Lower leg skin (tissue), 3 donors: Measurements from ENCODE around the gene DNAH10.

ENCODE experiments used
- CTCF ChIP-seq, 3 donors: fragments of 450-650 bp; IDR thresholded peaks; one replicate each; pipeline ENCODE4 v1.5.1; 2016; ENCODE audit warnings: antibody characterized with exemption in 3 of 3, mild to moderate bottlenecking in 3 of 3, moderate library complexity in 2 of 3
- POLR2A ChIP-seq, 2 donors: fragments of 450-650 bp; IDR thresholded peaks; one replicate each; pipeline ENCODE4 v1.6.1; 2016 to 2017; ENCODE audit warnings: antibody characterized with exemption in 2 of 2, mild to moderate bottlenecking in 1 of 2, moderate library complexity in 1 of 2

GRCh38 chr12:123934829-123935228 lies 172.7 kb downstream of the DNAH10 start:
- TF ChIP-seq CTCF (IDR thresholded peaks at IDR 0.05), result no peak
- no peak for TF ChIP-seq POLR2A (IDR thresholded peaks at IDR 0.05)
